WTC11 (cell line): ENCODE results near the gene KRTAP1-5.

Source experiments
- ARID4B ChIP-seq: sonication (generic); formaldehyde crosslinking; IDR thresholded peaks from 2 replicates; pipeline ENCODE4 v1.8.0; 2023; ENCODE audit warnings: missing genetic modification reagents, mild to moderate bottlenecking, borderline replicate concordance
- CTCF ChIP-seq: fragments of 200-600 bp; IDR thresholded peaks from 2 replicates; pipeline ENCODE4 v1.8.0; 2022; ENCODE audit warnings: antibody characterized with exemption
- E2F4 ChIP-seq: sonication (generic); formaldehyde crosslinking; IDR thresholded peaks from 2 replicates; pipeline ENCODE4 v1.8.1; 2022; ENCODE audit warnings: low read depth, mild to moderate bottlenecking, moderate library complexity, missing genetic modification reagents, borderline replicate concordance
- ELF4 ChIP-seq: sonication (generic); formaldehyde crosslinking; IDR thresholded peaks from 2 replicates; pipeline ENCODE4 v1.8.1; 2022; ENCODE audit warnings: low read depth, mild to moderate bottlenecking, moderate library complexity, missing genetic modification reagents
- ETV6 ChIP-seq: sonication (generic); formaldehyde crosslinking; IDR thresholded peaks from 2 replicates; pipeline ENCODE4 v1.8.1; 2022; ENCODE audit warnings: mild to moderate bottlenecking, missing genetic modification reagents
- FOXJ3 ChIP-seq: sonication (generic); formaldehyde crosslinking; IDR thresholded peaks from 2 replicates; pipeline ENCODE4 v1.9.0; 2021; ENCODE audit warnings: missing genetic modification reagents, mild to moderate bottlenecking, borderline replicate concordance
- KAT7 ChIP-seq: sonication (generic); formaldehyde crosslinking; IDR thresholded peaks from 2 replicates; pipeline ENCODE4 v1.8.1; 2023; ENCODE audit warnings: missing genetic modification reagents, mild to moderate bottlenecking, borderline replicate concordance
- NR2C2 ChIP-seq: sonication (generic); formaldehyde crosslinking; IDR thresholded peaks from 2 replicates; pipeline ENCODE4 v1.8.0; 2022; ENCODE audit warnings: mild to moderate bottlenecking, missing genetic modification reagents
- PRDM15 ChIP-seq: sonication (generic); formaldehyde crosslinking; IDR thresholded peaks from 2 replicates; pipeline ENCODE4 v1.8.0; 2022; ENCODE audit warnings: missing genetic modification reagents
- SMAD3 ChIP-seq: sonication (generic); formaldehyde crosslinking; IDR thresholded peaks from 2 replicates; pipeline ENCODE4 v1.8.0; 2022; ENCODE audit warnings: missing genetic modification reagents, mild to moderate bottlenecking, borderline replicate concordance
- TEAD1 ChIP-seq: sonication (generic); formaldehyde crosslinking; IDR thresholded peaks from 2 replicates; pipeline ENCODE4 v1.8.0; 2022; ENCODE audit warnings: mild to moderate bottlenecking, missing genetic modification reagents
- USF2 ChIP-seq: sonication (generic); formaldehyde crosslinking; IDR thresholded peaks from 2 replicates; pipeline ENCODE4 v1.8.1; 2023; ENCODE audit warnings: mild to moderate bottlenecking, missing genetic modification reagents, moderate library complexity
- ZBTB43 ChIP-seq: sonication (generic); formaldehyde crosslinking; IDR thresholded peaks from 2 replicates; pipeline ENCODE4 v1.8.1; 2023; ENCODE audit warnings: mild to moderate bottlenecking, missing genetic modification reagents
- ZSCAN18 ChIP-seq: fragments of 250-450 bp; sonication (Bioruptor Pico); IDR thresholded peaks from 2 replicates; pipeline ENCODE4 v2.1.2; 2022; ENCODE audit warnings: mild to moderate bottlenecking, moderate library complexity

GRCh38 chr17:40993839-40994238 is 33.2 kb downstream of the KRTAP1-5 start, which contains the start of gene KRTAP3-3:
- no peak for TF ChIP-seq ETV6 (CRISPR knock-in tag)
- no peak for TF ChIP-seq ARID4B
- no peak for TF ChIP-seq FOXJ3 (CRISPR knock-in tag)
- TF ChIP-seq ZBTB43 (CRISPR knock-in tag) = no peak
- no peak for TF ChIP-seq CTCF
- TF ChIP-seq E2F4 (CRISPR knock-in tag) = no peak
- no peak for TF ChIP-seq ELF4 (CRISPR knock-in tag)
- no peak for TF ChIP-seq ZSCAN18 (CRISPR knock-in tag)
- TF ChIP-seq SMAD3 = no peak
- TF ChIP-seq USF2 (CRISPR knock-in tag) = no peak
- TF ChIP-seq KAT7 (CRISPR knock-in tag) = no peak
- no peak for TF ChIP-seq NR2C2
- TF ChIP-seq TEAD1 (CRISPR knock-in tag) = no peak
- TF ChIP-seq PRDM15 = no peak
